HG03571 (cell line): ENCODE data around the gene TLL2.

Experiments
- ATAC-seq: cut with Tn5 transposase; IDR thresholded peaks from one replicate; pipeline ENCODE4 v1.9.1; 2021; ENCODE audit not compliant: unreplicated experiment

The TLL2 gene

DNA sequence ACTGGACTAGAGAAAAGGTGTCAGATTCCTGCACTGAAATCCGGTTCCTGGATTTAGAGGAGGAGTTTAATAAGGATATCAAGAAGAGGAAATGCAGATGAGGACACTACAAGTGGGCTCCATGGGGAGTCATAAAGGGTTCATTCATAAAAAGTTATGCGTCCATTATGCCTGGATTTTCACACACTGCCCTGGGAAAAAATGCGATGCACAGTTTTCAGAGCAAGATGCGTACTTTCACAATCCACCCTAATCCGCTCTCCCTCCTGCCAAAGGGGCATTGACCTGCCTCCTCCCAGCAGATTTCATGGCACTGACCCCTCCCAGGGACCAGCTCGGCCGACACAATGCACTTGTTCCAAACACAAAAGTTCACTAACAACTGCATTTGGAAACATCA, 112.7 kb downstream of the TLL2 start:
- ATAC-seq, result no peak

DNA sequence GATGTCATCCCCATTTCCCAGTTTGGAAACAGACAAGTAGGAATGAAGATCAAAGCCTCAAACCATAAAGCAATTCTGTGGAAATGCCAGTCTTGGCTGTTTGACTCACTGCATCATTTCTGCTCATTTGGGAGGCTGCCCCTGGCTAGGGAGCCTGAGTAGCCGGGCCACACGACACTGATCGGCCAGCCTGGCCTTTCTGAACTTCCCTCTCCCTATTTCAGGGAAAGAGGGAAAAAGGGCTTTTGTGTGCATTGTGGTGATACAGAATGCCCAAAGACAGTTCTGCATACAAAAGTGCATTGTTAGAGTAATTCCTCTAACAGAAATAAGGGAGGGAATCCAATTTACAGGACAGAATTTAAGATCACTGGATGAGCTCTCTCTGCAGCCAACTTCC, 113.3 kb downstream of the TLL2 start:
- ATAC-seq, result no peak

DNA sequence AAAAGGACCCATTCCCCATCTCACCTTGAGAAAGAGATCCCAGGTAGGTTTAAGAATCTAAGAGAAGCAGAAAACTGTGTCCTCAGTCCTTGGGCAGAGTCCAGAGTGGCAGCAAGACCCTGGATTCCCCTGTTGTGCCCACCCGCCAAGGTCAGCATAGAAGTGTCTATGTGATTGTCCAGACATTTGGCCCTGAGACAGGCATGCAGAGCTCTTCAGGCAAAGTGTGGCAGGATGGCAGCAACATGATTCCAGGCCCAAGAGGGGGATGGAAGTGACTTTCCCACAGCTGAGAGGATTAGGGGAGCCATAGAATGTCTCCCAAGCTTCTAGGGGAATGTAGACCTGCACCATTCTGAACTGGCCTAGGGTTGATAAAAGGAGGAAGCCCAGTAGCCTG, 115.8 kb downstream of the TLL2 start:
- ATAC-seq, result no peak

DNA sequence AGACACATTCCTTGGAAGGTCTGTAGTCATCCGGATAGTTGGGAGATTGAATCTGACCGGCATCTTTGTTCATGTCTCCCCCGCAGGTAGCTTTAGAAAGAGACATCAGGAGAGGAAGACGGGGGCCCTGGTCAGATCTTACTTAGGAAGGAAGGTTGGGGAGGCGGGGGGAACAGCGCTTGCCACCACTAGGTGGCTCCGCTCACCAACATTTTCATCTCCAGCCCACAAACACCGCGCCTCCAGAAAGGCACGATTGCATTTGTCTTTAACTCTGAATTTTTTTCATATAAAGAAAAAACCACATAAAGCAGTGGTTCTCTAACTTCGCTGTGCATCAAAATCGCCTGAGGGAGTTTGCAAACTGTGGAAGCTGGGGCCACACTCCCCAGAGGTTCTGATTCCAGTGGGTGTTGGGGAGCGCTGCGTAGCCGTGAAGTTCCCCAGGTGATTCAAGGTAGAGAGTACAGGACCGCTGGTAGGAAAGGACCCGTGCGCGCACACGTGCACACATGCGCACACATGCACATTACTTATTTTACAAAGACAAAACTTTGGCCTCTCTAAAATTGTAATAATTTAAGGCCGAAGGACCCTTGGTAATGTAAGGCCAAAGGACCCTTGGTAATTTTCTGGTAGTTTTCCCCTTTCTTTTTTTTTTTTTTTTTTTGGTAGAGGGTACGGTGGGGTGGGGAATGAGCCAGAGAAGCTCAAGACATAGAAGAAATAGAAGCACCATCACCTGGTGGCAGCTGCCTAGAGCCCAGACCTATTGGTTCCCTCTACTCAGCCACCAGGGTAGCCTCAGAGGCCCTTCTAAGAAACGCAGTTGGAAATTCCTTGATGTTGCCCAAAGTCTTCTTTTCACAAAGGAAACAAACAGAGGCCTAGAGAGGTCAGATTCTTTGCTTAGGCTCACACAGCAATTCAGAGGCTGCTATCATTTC, 117.5 kb downstream of the TLL2 start:
- no peak for ATAC-seq

DNA sequence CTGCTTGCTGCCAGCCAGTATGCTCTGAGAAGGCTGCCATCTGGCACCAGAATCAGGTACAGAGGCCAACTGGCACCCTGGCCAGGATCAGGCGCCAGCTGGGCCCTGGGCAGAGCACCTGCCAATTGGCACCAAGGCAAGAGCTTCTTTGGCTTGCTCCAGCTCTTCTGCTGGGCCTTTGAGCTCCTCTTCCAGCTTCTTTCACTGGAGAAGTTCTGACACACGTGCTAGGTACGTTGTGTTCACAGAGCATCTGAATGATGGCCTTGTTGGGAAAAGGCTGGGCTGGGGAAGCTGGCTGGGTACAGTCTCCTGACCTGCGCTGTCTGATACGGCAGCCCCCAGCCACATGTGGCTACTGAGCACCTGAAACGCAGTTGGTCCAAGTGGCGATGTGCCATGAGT, 123.3 kb downstream of the TLL2 start:
- no peak for ATAC-seq

DNA sequence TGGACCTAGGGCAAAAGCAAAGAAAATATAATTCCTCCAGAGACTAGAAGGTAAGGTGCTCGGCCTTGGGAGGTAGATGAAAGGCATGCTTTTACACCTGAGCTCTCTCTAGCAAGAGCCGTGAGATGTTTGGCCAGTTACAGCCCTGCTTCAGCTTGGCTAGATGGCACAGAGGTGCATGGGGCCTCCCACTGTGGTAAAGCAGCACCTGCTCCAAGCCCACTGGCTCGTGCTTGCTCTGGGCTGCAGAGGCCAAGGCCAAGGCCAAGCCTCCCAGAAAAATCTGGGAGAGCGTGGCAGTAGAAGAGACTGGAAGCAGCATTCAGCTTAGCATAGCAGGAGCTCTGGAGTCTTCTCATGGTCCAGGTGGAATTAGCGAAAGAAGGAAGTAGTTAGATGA, 123.9 kb downstream of the TLL2 start:
- no peak for ATAC-seq

- no peak for ATAC-seq
These were observed 126.1 kb downstream of the TLL2 start for GRCh38 chr10:96387601-96388000.

DNA sequence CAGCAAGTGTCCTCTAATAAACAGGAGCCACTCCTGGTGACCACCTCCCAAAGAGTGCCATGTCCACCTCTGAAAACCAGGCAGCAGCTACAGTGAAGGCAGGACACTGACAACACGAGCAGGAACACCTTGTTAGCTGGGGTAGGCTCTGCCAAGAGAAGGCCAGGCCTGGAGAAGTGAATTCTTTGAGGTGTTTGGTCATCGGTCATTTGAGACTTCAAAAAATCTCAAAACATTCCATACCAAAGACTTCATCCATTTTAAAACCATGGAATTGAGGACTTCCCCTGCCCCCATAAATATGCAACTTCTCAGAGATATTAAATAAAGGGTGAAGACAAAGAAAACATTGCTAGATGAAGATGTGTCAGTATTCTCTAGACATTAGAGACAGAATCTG, 126.6 kb downstream of the TLL2 start:
- no peak for ATAC-seq

DNA sequence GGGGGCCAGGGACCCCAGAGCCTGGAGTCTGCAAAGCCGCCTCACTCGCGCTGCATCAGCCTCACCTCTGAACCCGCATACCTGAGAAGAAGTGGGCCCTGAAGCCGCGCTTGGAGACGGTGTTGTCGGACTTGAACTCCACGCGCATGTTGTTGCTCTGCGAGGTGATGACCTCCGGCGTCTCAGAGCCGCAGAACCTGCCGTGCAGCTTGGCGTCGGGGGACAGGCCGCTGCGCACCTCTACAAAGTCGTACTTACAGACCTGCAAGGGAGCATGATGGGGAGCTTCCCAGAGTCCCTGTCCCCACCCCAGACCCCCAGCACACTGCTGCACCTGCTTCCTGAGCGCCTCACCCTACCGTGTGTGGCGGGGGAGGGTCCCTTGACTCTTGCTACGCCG, 129.2 kb downstream of the TLL2 start:
- no peak for ATAC-seq

GRCh38 chr10:96380821-96381220, 132.9 kb downstream of the TLL2 start:
- no peak for ATAC-seq

GRCh38 chr10:96379758-96380157, 134.0 kb downstream of the TLL2 start:
- no peak for ATAC-seq

DNA sequence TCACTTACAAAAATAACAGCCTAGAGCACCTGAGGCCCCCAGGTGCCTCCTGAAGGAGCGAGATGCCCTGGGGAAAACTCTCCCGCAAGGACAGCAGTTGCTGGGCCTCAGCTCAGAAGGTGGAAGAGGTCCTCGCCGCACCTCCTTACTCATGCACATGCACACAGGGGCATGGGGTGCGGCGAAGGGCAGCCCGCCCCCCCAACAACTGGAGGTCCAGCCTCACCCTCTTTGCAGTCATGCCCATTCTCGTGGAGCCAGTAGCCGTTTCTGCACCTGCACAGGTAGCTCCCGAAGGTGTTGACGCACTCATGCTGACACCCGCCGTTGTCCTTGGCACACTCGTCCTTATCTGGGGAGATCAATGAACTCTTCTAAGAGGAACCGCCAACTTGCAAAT, 135.0 kb downstream of the TLL2 start:
- no peak for ATAC-seq

DNA sequence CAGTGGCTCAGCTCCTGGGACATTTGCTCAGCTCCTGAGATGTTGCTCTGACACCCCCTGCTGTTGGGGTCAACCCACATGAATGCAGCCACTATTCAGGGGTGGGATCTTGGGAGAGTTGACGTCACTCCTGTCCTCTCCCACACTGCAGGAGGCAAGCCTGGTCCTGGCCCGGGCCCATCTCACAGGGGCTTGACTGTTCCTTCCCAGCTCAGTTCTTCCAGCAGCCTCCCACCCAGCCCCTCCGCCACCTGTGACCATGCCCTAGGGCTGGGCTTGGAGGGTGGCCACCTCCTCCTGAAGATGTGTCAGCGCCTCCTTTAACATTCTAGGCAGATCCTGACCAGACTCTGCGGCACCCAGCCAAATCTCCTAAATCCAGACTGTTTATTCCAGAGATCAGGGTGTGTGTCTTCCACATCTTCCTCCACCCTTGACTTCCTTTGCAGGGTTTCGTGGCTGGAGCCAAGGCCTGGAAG, 135.9 kb downstream of the TLL2 start:
- ATAC-seq, result no peak

- no peak for ATAC-seq
These were observed 137.2 kb downstream of the TLL2 start for GRCh38 chr10:96376483-96376882.

GRCh38 chr10:96374985-96375830, 138.5 kb downstream of the TLL2 start:
- peak; percentile 76 for ATAC-seq

DNA sequence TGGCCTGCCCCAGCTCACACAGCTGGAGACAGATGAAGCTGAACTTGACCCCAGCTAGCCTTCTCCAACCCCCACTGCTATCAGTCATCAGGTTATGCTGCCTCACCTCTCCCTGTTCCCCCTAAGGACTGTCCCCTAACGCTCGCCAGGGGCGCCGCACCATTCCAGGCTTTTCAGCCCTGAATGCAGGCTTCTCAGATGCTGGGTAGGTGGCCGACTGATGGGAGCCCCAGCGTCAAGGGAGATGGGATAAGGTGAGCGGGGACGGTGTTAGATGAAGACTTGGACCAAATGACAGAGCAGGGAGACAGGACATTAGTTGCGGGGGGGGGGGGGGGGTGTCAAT, 139.1 kb downstream of the TLL2 start:
- ATAC-seq, result no peak

DNA sequence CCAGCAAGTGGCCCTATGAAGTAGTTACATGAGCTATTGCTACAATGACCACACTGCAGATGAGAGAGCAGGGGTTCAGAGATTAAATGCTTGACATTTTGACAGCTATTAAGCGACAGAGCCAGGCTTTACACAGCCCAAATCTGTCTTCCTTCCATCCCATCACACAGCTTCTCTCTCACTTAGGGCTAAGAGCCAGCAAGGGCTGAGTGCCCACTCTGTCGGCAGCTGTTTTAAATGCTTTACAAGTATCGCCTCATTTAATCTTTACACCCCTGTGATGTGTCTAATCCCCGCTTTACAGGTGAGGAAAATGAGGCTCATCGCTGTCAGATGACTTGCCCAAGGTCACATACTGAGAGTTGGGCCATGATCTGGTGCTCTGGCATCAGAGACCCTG, 139.7 kb downstream of the TLL2 start:
- ATAC-seq, result no peak

DNA sequence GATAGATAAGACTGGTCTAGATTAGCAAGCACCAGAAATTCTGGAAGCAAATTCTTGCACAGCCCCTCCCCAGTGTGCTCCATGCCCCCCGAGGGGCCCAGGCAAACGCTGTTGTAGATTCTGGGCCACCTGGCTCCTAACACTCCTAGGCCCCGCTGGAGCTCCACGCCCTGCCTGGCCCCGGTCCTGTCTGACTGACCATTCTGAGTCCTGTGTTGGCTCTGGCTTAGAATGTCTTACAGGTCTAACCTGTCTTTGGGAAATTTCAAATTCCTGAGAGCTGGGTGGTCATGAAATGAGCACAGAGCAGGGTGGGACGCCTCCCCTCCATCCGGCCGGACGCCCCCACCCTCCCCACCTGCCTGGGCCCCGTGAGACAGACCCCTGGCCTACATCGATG, 142.4 kb downstream of the TLL2 start:
- ATAC-seq, result no peak

- no peak for ATAC-seq
These were observed 143.1 kb downstream of the TLL2 start for GRCh38 chr10:96370584-96371157.

DNA sequence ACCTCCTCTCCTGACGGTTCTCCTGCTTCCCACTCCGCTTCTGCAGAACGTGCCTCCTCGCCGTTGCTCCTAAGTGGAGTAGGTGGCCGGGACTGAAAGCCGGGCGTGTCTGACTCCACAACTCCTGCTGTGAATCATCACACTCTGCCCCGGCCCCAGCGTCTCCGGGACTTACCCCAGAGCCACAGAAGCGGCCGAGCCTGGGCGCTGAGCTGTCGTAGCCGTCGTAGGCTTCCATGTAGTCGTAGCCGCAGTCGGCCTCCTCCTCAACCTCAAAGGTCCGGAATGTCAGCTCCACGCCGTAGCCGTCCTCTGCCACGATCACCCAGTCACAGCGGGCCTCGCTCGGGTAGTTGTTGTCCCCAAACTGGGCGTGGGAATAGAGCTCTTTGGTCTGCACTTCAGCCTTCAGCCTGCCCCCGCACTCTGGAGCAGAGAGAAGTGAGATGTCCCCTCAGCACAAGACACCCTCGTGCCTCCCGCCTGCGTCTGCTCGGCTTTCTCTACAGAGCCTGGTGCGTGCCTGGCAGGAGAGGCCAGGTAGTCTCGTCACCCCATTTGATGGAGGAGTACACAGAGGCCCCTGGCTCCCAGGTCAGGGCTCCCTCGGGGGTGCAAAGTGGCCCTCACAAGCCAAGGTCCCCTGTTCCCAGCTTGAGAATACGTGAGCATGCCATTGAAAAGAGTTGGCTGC, 143.7 kb downstream of the TLL2 start:
- no peak for ATAC-seq

- ATAC-seq, result no peak
These were observed 144.8 kb downstream of the TLL2 start for GRCh38 chr10:96368971-96369370.
